ENCODE results near the gene PGAP1. TPM values are rescaled to one million over a fixed set of nuclear protein-coding genes. Genes with fewer than 3 reads are reported as not detected.
A peak's percentile ranks its signal among the peaks of the same experiment; 100 is the strongest.

PGAP1 gene
- total and polyA plus RNA-seq, 2 donors from 2014 or later, result 1.9 to 10.1 TPM

DNA sequence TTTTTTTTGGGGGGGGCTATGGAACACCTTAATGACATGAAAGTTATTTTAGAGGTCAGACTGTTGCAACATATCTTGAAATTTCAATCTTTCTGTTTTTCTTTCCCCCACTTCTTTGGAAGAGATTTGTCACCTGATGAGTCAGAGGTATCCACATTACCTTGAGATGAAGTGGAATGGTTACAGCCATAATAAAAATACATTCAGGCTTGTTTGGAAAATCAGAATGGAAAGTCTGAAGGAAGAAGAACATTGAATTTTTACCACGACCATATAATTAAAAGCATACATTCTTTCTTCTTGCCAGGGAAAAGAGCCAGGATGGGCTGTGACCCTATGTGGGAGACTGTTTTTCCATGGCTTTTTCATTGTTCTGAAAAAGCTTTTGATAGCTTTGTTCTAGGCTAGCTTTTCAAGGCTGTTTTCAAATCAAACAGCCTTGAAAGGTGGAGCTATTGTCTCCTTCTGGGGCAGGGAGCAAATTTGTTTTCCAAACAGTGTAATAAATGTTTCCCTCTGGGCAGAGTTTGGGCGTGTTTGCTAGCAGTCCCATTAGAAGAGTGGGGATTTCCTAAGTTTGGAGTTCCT, 124.7 kb downstream of the PGAP1 start:
- no peak overlapping the region for H3K27ac ChIP-seq (ENCODE audit: low read depth in 2 of 2, low read length in 2 of 2)
- H3K27me3 ChIP-seq (ENCODE audit: control insufficient read depth, insufficient read depth, low read length), result no peaks in the 10 kb centered on the region
- H3K4me3 ChIP-seq (ENCODE audit: low read length in 3 of 3), result no peak overlapping the region
- H3K4me1 ChIP-seq (ENCODE audit: control insufficient read depth in 2 of 3, insufficient read depth in 2 of 3, low read depth in 1 of 3, low read length in 3 of 3), result peaks cover 0 to 6% (median 0%) of the 10 kb centered on the region in 3 donors
- DNase-seq, result no peak
- peaks cover 0 to 9% (median 0%) of the 10 kb centered on the region in 3 donors for H3K36me3 ChIP-seq (ENCODE audit: control insufficient read depth in 2 of 3, insufficient read depth in 3 of 3, low read length in 3 of 3)
- H3K9me3 ChIP-seq (ENCODE audit: control insufficient read depth in 2 of 3, insufficient read depth in 1 of 3, low read length in 3 of 3), result no peaks in the 10 kb centered on the region
- H3K9ac ChIP-seq (ENCODE audit: low read length in 3 of 3), result no peak overlapping the region
- intact Hi-C loops (cut with DNase I), result no loop called here
- FAIRE-seq, result no peak
- TF ChIP-seq, protein P1, sequence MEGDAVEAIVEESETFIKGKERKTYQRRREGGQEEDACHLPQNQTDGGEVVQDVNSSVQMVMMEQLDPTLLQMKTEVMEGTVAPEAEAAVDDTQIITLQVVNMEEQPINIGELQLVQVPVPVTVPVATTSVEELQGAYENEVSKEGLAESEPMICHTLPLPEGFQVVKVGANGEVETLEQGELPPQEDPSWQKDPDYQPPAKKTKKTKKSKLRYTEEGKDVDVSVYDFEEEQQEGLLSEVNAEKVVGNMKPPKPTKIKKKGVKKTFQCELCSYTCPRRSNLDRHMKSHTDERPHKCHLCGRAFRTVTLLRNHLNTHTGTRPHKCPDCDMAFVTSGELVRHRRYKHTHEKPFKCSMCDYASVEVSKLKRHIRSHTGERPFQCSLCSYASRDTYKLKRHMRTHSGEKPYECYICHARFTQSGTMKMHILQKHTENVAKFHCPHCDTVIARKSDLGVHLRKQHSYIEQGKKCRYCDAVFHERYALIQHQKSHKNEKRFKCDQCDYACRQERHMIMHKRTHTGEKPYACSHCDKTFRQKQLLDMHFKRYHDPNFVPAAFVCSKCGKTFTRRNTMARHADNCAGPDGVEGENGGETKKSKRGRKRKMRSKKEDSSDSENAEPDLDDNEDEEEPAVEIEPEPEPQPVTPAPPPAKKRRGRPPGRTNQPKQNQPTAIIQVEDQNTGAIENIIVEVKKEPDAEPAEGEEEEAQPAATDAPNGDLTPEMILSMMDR (IDR thresholded peaks at IDR 0.05; ENCODE audit: borderline replicate concordance, extremely low read depth, insufficient read depth), result no peak

DNA sequence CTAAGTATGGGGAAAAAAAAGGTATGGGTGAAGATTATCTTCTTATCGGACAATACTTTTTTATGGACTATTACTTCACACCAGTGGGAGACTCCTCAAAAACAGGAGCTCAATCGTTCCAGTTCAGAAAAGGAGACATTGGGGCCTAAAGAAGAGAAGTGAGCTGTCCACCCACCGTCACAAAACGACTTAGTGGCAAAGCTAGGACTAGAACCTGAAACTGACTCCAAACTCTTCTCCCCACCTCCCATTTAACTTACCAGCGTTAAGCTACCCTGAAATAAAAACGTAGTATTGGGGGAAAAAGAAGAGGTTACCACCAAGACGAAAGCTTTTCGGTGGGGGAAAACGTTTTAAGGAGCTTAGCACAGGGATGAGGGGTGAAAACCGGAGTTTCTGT, 127.5 kb downstream of the PGAP1 start:
- H3K36me3 ChIP-seq (ENCODE audit: control insufficient read depth in 2 of 3, insufficient read depth in 3 of 3, low read length in 3 of 3), result peaks cover 0 to 14% (median 4%) of the 10 kb centered on the region in 3 donors
- H3K4me3 ChIP-seq (ENCODE audit: low read length in 3 of 3), result peak overlapping the region; percentile 93 to 95 (median 95)
- intact Hi-C loops (cut with DNase I), result no loop called here
- no peaks in the 10 kb centered on the region for H3K9me3 ChIP-seq (ENCODE audit: control insufficient read depth in 2 of 3, insufficient read depth in 1 of 3, low read length in 3 of 3)
- peak overlapping the region; percentile 53 to 59 for H3K27ac ChIP-seq (ENCODE audit: low read depth in 2 of 2, low read length in 2 of 2)
- peaks cover 0 to 6% (median 0%) of the 10 kb centered on the region in 3 donors for H3K4me1 ChIP-seq (ENCODE audit: control insufficient read depth in 2 of 3, insufficient read depth in 2 of 3, low read depth in 1 of 3, low read length in 3 of 3)
- H3K27me3 ChIP-seq (ENCODE audit: control insufficient read depth, insufficient read depth, low read length), result no peaks in the 10 kb centered on the region
- TF ChIP-seq, protein P1 (IDR thresholded peaks at IDR 0.05; ENCODE audit: borderline replicate concordance, extremely low read depth, insufficient read depth), result no peak
- no peak for FAIRE-seq
- DNase-seq, result no peak
- H3K9ac ChIP-seq (ENCODE audit: low read length in 3 of 3), result peak overlapping the region; percentile 89 to 98 (median 94)

DNA sequence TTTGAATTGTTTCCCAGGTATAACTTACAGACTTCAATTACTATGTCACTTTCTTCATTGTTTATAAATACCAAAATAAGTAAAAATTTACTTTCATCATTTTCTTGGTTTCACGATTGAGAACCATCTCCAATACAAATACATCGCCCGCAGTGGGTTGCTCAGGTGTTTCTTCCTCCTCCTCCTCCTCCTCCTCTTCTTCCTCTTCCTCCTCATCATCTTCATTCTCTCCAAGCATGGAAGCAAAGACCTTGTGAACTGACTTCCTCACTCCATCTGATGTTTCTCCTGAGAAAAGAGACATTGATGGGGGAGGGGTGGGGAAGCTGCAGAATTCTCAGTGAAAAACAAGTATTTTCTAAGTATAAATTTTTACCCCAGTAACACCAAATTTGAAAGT, 133.6 kb downstream of the PGAP1 start:
- Histone ChIP-seq H3K9me3 (ENCODE audit: control insufficient read depth in 2 of 3, insufficient read depth in 1 of 3, low read length in 3 of 3) (no peaks in the 10 kb centered on the region), H3K4me1 (ENCODE audit: control insufficient read depth in 2 of 3, insufficient read depth in 2 of 3, low read depth in 1 of 3, low read length in 3 of 3) (peaks cover 0 to 6% (median 0%) of the 10 kb centered on the region in 3 donors), H3K4me3 (ENCODE audit: low read length in 3 of 3) (no peak overlapping the region), H3K27ac (ENCODE audit: low read depth in 2 of 2, low read length in 2 of 2) (no peak overlapping the region), H3K9ac (ENCODE audit: low read length in 3 of 3) (no peak overlapping the region), H3K27me3 (ENCODE audit: control insufficient read depth, insufficient read depth, low read length) (no peaks in the 10 kb centered on the region), H3K36me3 (ENCODE audit: control insufficient read depth in 2 of 3, insufficient read depth in 3 of 3, low read length in 3 of 3) (peaks cover 8 to 42% (median 21%) of the 10 kb centered on the region in 3 donors)
- DNase-seq, result no peak
- no peak for FAIRE-seq
- TF ChIP-seq, protein P1 (IDR thresholded peaks at IDR 0.05; ENCODE audit: borderline replicate concordance, extremely low read depth, insufficient read depth), result no peak
- intact Hi-C loops (cut with DNase I), result no loop called here

Data from kidney (tissue), 14 donors.